Measurements from ENCODE around the gene MAPKAP1. TPM values are rescaled to one million over a fixed set of nuclear protein-coding genes. Genes with fewer than 3 reads are reported as not detected.
"Not testable (repeated sequence)": the region's sequence is repeated elsewhere in the genome, so short reads cannot be mapped to it uniquely, and the experiment has no call there.

MAPKAP1 gene
- total RNA-seq, 4 donors from 2014 or later, result 87.1 to 114 (median 111) TPM

DNA sequence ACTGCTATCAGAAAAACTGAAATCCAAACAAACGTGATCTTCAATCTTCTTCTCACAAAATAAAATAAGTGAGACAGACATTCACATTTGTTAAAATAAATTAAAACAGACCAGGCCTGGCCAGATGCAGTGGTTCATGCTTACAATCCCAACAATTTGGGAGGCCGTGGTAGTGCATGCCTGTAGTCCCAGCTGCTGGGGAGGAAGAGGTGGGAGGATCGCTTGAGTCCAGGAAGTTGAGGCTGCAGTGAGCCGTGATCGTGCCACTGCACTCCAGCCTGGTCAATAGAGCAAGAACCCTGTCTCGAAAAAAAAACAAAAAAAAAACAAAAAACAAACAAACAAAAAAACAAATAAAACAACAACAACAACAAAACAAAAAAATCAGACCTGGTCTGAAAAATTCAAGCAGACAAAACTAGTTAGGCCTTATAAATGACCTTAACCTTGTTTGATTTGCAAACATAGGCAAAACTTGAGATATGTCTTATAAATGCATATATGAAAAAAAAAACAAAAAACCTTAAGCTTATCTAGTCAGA lies 10.8 kb downstream of the MAPKAP1 start:
- Histone ChIP-seq H3K9me3 (no peaks in the 10 kb centered on the region), H3K27me3 (no peaks in the 10 kb centered on the region), H3K36me3 (no peaks in the 10 kb centered on the region), H3K4me3 (replicated peaks in 1 of 3) (no peak overlapping the region), H3K27ac (no peak overlapping the region), H3K4me1 (no peaks in the 10 kb centered on the region)
- intact Hi-C loops (cut with DNase I), result no loop called here
- DNase-seq, result no peak
- 82 to 87% methylated on average over 6 of the region's 6 CpGs for WGBS, 2 donors
- no peak for TF ChIP-seq POLR2A (IDR thresholded peaks at IDR 0.05)
- TF ChIP-seq, protein P1, sequence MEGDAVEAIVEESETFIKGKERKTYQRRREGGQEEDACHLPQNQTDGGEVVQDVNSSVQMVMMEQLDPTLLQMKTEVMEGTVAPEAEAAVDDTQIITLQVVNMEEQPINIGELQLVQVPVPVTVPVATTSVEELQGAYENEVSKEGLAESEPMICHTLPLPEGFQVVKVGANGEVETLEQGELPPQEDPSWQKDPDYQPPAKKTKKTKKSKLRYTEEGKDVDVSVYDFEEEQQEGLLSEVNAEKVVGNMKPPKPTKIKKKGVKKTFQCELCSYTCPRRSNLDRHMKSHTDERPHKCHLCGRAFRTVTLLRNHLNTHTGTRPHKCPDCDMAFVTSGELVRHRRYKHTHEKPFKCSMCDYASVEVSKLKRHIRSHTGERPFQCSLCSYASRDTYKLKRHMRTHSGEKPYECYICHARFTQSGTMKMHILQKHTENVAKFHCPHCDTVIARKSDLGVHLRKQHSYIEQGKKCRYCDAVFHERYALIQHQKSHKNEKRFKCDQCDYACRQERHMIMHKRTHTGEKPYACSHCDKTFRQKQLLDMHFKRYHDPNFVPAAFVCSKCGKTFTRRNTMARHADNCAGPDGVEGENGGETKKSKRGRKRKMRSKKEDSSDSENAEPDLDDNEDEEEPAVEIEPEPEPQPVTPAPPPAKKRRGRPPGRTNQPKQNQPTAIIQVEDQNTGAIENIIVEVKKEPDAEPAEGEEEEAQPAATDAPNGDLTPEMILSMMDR (IDR thresholded peaks at IDR 0.05), result no peak

DNA sequence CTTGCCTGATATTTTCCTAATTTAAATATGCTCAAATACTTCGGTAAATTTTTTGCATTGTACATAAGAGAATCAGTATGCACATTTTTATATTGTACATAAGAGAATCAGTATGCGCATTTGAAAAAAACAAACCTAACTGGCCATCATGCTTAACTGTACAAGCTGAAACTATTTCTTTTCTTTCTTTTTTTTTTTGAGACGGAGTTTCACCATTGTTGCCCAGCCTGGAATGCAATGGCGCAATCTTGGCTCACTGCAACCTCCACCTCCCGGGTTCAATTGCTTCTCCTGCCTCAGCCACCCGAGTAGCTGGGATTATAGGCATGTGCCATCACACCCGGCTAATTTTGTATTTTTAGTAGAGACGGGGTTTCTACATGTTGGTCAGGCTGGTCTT lies 11.5 kb downstream of the MAPKAP1 start:
- DNase-seq; intact Hi-C loops (cut with DNase I); H3K36me3 ChIP-seq; H3K4me3 ChIP-seq (replicated peaks in 1 of 3); H3K9me3 ChIP-seq; H3K27ac ChIP-seq; H3K4me1 ChIP-seq; H3K27me3 ChIP-seq: not testable (repeated sequence)
- WGBS, 2 donors, result 82 to 85% methylated on average over 8 of the region's 8 CpGs

DNA sequence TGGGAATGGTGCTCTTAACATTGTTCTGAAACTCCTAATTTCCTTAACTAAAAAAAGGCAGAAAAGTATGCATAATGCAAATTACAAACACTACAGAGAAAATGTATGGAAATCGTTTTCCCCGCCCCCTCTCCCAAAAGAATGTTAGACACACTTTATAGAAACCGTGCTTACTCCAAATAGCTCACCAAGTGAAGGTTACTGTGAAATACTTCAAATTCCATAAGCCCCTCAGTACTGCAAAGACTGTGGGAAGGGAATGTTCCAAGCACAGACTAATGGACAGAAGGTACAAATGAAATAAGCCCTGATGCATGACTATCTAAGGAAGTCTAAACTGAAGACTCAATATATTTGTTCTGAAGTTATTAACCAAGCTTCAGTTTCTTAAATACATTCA lies 12.5 kb downstream of the MAPKAP1 start:
- Histone ChIP-seq H3K4me1 (no peaks in the 10 kb centered on the region), H3K36me3 (no peaks in the 10 kb centered on the region), H3K4me3 (replicated peaks in 1 of 3) (no peak overlapping the region), H3K27ac (no peak overlapping the region), H3K27me3 (no peaks in the 10 kb centered on the region), H3K9me3 (no peaks in the 10 kb centered on the region)
- WGBS, 2 donors, result 53 to 54% methylated on average over 3 of the region's 3 CpGs
- TF ChIP-seq, protein P1 (IDR thresholded peaks at IDR 0.05), result no peak
- no peak for TF ChIP-seq POLR2A (IDR thresholded peaks at IDR 0.05)
- no peak for DNase-seq
- intact Hi-C loops (cut with DNase I), result no loop called here

DNA sequence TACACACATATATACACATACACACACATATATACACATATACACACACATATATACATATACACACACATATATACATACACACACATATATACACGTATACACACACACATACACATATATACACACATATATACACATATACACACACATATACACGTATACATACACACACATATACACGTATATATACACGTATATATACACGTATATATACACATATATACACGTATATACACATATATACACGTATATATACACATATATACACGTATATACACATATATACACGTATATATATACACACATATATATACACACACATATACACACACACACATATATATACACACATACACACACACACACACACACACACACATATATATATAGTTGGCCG lies 13.5 kb downstream of the MAPKAP1 start:
- H3K9me3 ChIP-seq; H3K36me3 ChIP-seq; intact Hi-C loops (cut with DNase I); DNase-seq; H3K4me3 ChIP-seq (replicated peaks in 1 of 3); H3K27ac ChIP-seq; H3K4me1 ChIP-seq; H3K27me3 ChIP-seq: not testable (repeated sequence)
- 74 to 95% methylated on average over 10 of the region's 10 CpGs for WGBS, 2 donors

DNA sequence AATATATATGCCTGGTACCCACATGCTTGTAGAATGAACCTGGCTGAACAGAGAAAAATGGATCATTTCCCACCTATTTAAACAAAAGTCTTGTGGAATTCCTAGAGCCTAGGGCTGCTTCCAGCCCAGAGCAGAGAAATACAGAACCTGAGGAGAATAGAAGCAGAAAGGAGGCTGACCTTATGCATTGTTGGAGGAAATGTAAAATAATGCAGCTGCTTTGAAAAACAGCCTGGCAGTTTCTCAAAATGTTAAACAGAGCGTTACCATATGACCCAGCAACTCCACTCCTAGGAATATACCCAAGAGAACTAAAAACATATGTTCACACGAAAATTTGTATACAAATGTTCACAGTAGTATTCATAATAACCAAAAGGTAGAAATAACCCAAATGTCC lies 15.1 kb downstream of the MAPKAP1 start:
- TF ChIP-seq, protein P1 (IDR thresholded peaks at IDR 0.05), result no peak
- TF ChIP-seq POLR2A (IDR thresholded peaks at IDR 0.05), result no peak
- Histone ChIP-seq H3K9me3 (no peaks in the 10 kb centered on the region), H3K36me3 (no peaks in the 10 kb centered on the region), H3K4me1 (no peaks in the 10 kb centered on the region), H3K4me3 (replicated peaks in 1 of 3) (no peak overlapping the region), H3K27ac (no peak overlapping the region), H3K27me3 (no peaks in the 10 kb centered on the region)
- intact Hi-C loops (cut with DNase I), result no loop called here
- DNase-seq, result no peak
- WGBS, 2 donors, result 79 to 81% methylated on average over 2 of the region's 2 CpGs

DNA sequence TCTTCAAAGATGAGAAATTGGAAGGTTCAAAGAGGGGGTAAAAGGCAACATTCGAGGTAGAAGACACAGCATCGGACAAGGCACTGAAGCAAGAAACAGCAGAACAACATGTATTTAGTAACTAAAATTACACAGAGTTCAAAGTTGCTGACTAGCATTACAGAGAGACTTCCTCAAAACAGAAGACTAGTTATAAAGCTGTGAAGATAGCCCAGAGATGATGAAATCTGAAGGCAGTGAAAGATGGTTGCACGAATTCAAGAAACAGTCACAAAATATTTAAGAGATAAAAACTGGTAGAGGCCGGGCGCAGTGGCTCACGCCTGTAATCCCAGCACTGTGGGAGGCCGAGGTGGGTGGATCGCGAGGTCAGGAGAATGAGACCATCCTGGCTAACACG lies 16.3 kb downstream of the MAPKAP1 start:
- no peak for TF ChIP-seq POLR2A (IDR thresholded peaks at IDR 0.05)
- TF ChIP-seq, protein P1 (IDR thresholded peaks at IDR 0.05), result no peak

More for the DNA sequence above, 16.3 kb downstream of the MAPKAP1 start:
- no peak overlapping the region for H3K4me3 ChIP-seq (replicated peaks in 1 of 3)
- no peaks in the 10 kb centered on the region for H3K9me3 ChIP-seq
- H3K27ac ChIP-seq, result no peak overlapping the region
- no peaks in the 10 kb centered on the region for H3K36me3 ChIP-seq
- no peak for DNase-seq
- H3K27me3 ChIP-seq, result no peaks in the 10 kb centered on the region
- 87 to 92% methylated on average over 10 of the region's 10 CpGs for WGBS, 2 donors
- no peaks in the 10 kb centered on the region for H3K4me1 ChIP-seq
- intact Hi-C loops (cut with DNase I), result no loop called here
